B cell (primary cell): ENCODE measurements around the gene MAB21L3. TPM values are rescaled to one million over a fixed set of nuclear protein-coding genes. Genes with fewer than 3 reads are reported as not detected.

Experiments used
- ATAC-seq: fragments of 200-7000 bp; cut with Tn5 transposase; one replicate; pipeline ENCODE4 v1.10.0; 2021; ENCODE audit warnings: low read depth, mild to moderate bottlenecking, moderate number of reproducible peaks, moderate library complexity
- CTCF ChIA-PET: fragments of 350-600 bp; sonication (Branson Sonifier 250); formaldehyde crosslinking; loops from one replicate; lab custom pipeline; 2021; ENCODE audit warnings: antibody characterized with exemption, inconsistent platforms; lab: Charles Lee
- POLR2A ChIA-PET: fragments of 350-600 bp; sonication (Branson Sonifier 250); formaldehyde crosslinking; loops from one replicate; lab custom pipeline; 2021; ENCODE audit warnings: antibody characterized with exemption; lab: Charles Lee
- DNase-seq: peaks from one replicate; pipeline ENCODE4 v3.0.0; 2013
- H2AFZ ChIP-seq: 2 replicates; pipeline ENCODE4 v1.6.1; 2012; ENCODE audit warnings: mild to moderate bottlenecking, low read depth, low read length; ENCODE audit not compliant: insufficient read depth, poor library complexity, severe bottlenecking
- H3K27ac ChIP-seq, 2 donors: 1 replicate in 1 of 2; 2 replicates in 1 of 2; pipeline ENCODE4 v1.5.1; 2012 to 2013; ENCODE audit warnings: low read length in 2 of 2, mild to moderate bottlenecking in 2 of 2, moderate library complexity in 1 of 2
- H3K27me3 ChIP-seq, 4 experiments: fragments of 200-600 bp in 1 of 4; sonication (generic) in 1 of 4; replicated peaks in 1 of 4; 1 replicate in 2 of 4; 2 replicates in 2 of 4; pipeline versions ENCODE4 v1.6.1 to v1.7.0; 2013 to 2016; ENCODE audit warnings: low read length in 3 of 4, mild to moderate bottlenecking in 2 of 4, mixed read lengths in 1 of 4, moderate library complexity in 1 of 4; ENCODE audit not compliant: insufficient read depth in 4 of 4, control insufficient read depth in 3 of 4; ENCODE audit errors: control extremely low read depth in 1 of 4
- H3K36me3 ChIP-seq, 2 experiments: replicated peaks in 1 of 2; 1 replicate in 1 of 2; 2 replicates in 1 of 2; pipeline versions ENCODE4 v1.6.1 to v1.7.1; 2013; ENCODE audit warnings: low read length in 1 of 2; ENCODE audit not compliant: insufficient read depth in 2 of 2, control insufficient read depth in 1 of 2; ENCODE audit errors: control extremely low read depth in 1 of 2, extremely low read depth in 1 of 2
- H3K4me1 ChIP-seq, 2 donors: fragments of 200-600 bp in 1 of 2; sonication (generic) in 1 of 2; 1 replicate in 1 of 2; 2 replicates in 1 of 2; pipeline versions ENCODE4 v1.5.1 to v1.6.1; 2013 to 2017; ENCODE audit warnings: low read length in 2 of 2; ENCODE audit not compliant: control insufficient read depth in 2 of 2, insufficient read depth in 2 of 2
- H3K4me2 ChIP-seq: replicated peaks from 2 replicates; pipeline ENCODE3; 2012; ENCODE audit warnings: mild to moderate bottlenecking, low read depth, low read length; ENCODE audit not compliant: poor library complexity, severe bottlenecking
- H3K4me3 ChIP-seq, 5 experiments: fragments of 200-600 bp in 1 of 5; sonication (generic) in 1 of 5; 1 replicate in 3 of 5; 2 replicates in 2 of 5; pipeline versions ENCODE4 v1.5.1 to v1.7.0; 2011 to 2016; ENCODE audit warnings: low read length in 4 of 5, mild to moderate bottlenecking in 4 of 5, low read depth in 2 of 5, control low read depth in 1 of 5, moderate library complexity in 1 of 5; ENCODE audit not compliant: insufficient read depth in 1 of 5; ENCODE audit errors: control extremely low read depth in 1 of 5, extremely low read depth in 1 of 5
- H3K79me2 ChIP-seq: fragments of 200-600 bp; sonication (generic); one replicate; pipeline ENCODE4 v1.6.0; 2016; ENCODE audit warnings: low read length; ENCODE audit not compliant: control insufficient read depth, insufficient read depth
- H3K9ac ChIP-seq: fragments of 200-600 bp; sonication (generic); 2 replicates; pipeline ENCODE4 v1.6.1; 2017; ENCODE audit warnings: mild to moderate bottlenecking, low read length, moderate library complexity
- H3K9me3 ChIP-seq, 3 donors: one replicate each; pipeline versions ENCODE4 v1.6.1 to v1.7.1; 2013; ENCODE audit warnings: low read length in 2 of 3; ENCODE audit not compliant: control insufficient read depth in 2 of 3, insufficient read depth in 1 of 3; ENCODE audit errors: control extremely low read depth in 1 of 3
- H4K20me1 ChIP-seq: 2 replicates; pipeline ENCODE4 v1.6.0; 2012; ENCODE audit warnings: mild to moderate bottlenecking, low read length; ENCODE audit not compliant: insufficient read depth, control insufficient read depth, poor library complexity, severe bottlenecking
- H3K27ac Mint-ChIP-seq: one replicate; pipeline ENCODE4 v1.8.0; 2021; ENCODE audit warnings: mixed read lengths
- H3K27me3 Mint-ChIP-seq: one replicate; pipeline ENCODE4 v1.8.0; 2021; ENCODE audit warnings: mixed read lengths
- H3K4me1 Mint-ChIP-seq: one replicate; pipeline ENCODE4 v1.8.0; 2021; ENCODE audit warnings: mixed read lengths
- H3K4me3 Mint-ChIP-seq: one replicate; pipeline ENCODE4 v1.8.0; 2021; ENCODE audit warnings: mixed read lengths
- H3K9me3 Mint-ChIP-seq: one replicate; pipeline ENCODE4 v1.8.0; 2022; ENCODE audit warnings: mixed read lengths; ENCODE audit not compliant: insufficient read depth
- EZH2 ChIP-seq: IDR thresholded peaks from 2 replicates; pipeline ENCODE4 v1.6.1; 2012; ENCODE audit warnings: borderline replicate concordance, low read depth, mild to moderate bottlenecking, moderate library complexity, low read length; ENCODE audit not compliant: insufficient read depth, poor library complexity, severe bottlenecking
- WGBS: methylation state at CpG from one replicate; pipeline ENCODE4 v1.1.5; 2013; ENCODE audit warnings: missing lambda C conversion rate; ENCODE audit not compliant: insufficient coverage; 5-methylcytosine and 5-hydroxymethylcytosine counted together
- intact Hi-C: fragments of 100-400 bp; cut with micrococcal nuclease; formaldehyde crosslinking; loops from one replicate; pipeline ENCODE4 v1.10.0; 2022
- polyA plus RNA-seq: library from polyadenylated mRNA; depleted of rRNA; stranded (reverse); fragments of >200 nt; gene quantifications from 2 replicates; pipeline ENCODE4 v1.2.3, GENCODE V29; 2012
- total RNA-seq, 2 donors: library from RNA; stranded (reverse); fragments of 120-200 nt in 1 of 2; gene quantifications; 1 replicate in 1 of 2; 2 replicates in 1 of 2; pipeline versions ENCODE4 v1.2.3 to v1.2.4, GENCODE V29; 2013 to 2022
- TF ChIP-seq, protein P1 (sequence below): fragments of 200-600 bp; IDR thresholded peaks from one replicate; pipeline ENCODE4 v1.8.0; 2022; ENCODE audit warnings: antibody characterized with exemption, mild to moderate bottlenecking

Gene MAB21L3
- total and polyA plus RNA-seq, 2 donors (not counting 1 experiment from before 2014, with no cell fraction given), result not detected

DNA sequence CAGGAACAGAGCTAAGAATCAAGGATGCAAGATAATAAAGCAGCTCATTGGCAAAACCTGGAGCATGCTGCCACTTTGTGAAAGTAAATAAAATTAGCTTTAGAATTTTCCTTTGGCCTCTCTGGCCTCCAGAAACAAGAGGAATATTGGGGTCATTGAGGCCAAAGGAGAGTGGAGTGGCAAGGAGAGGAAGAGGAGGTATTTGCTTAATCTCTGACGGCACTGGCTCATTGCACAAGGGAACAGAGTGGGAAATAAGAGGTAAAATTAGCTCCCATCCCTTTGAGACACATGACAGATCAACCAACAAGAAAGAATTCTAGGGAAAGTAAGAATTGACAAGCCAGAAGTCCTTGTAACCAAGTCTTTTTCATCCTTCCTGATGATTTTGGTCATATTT is 48.4 kb downstream of the MAB21L3 start:
- Histone ChIP-seq H3K27ac (no peak overlapping the region), H3K4me2 (no peak overlapping the region), H3K36me3 (no peaks in the 10 kb centered on the region), H3K4me3 (no peak overlapping the region), H3K9me3 (peaks cover 0 to 9% (median 4%) of the 10 kb centered on the region in 3 donors), H3K4me1 (no peaks in the 10 kb centered on the region), H3K79me2 (no peaks in the 10 kb centered on the region), H3K27me3 (no peaks in the 10 kb centered on the region), H2AFZ (no peak overlapping the region), H3K9ac (no peak overlapping the region), H4K20me1 (no peaks in the 10 kb centered on the region)
- ChIA-PET POLR2A (no interaction called here), CTCF (interaction anchor here (1.2 to 2.1 kb wide), 2 partner anchors 11 to 340 kb away, joined by 3 to 7 read pairs; no protein-coding TSS in a partner anchor)
- intact Hi-C loops, result no loop called here
- peaks cover 7% of the 10 kb centered on the region for H3K27me3 Mint-ChIP-seq
- ATAC-seq, result no peak
- no peak for TF ChIP-seq EZH2
- TF ChIP-seq, protein P1, sequence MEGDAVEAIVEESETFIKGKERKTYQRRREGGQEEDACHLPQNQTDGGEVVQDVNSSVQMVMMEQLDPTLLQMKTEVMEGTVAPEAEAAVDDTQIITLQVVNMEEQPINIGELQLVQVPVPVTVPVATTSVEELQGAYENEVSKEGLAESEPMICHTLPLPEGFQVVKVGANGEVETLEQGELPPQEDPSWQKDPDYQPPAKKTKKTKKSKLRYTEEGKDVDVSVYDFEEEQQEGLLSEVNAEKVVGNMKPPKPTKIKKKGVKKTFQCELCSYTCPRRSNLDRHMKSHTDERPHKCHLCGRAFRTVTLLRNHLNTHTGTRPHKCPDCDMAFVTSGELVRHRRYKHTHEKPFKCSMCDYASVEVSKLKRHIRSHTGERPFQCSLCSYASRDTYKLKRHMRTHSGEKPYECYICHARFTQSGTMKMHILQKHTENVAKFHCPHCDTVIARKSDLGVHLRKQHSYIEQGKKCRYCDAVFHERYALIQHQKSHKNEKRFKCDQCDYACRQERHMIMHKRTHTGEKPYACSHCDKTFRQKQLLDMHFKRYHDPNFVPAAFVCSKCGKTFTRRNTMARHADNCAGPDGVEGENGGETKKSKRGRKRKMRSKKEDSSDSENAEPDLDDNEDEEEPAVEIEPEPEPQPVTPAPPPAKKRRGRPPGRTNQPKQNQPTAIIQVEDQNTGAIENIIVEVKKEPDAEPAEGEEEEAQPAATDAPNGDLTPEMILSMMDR, result no peak
- H3K9me3 Mint-ChIP-seq, result peaks cover 5% of the 10 kb centered on the region
- DNase-seq, result no peak
- H3K27ac Mint-ChIP-seq, result no peak overlapping the region
- H3K4me1 Mint-ChIP-seq, result no peaks in the 10 kb centered on the region
- no CpG with 5 or more reads among the region's 1 CpG for WGBS
- H3K4me3 Mint-ChIP-seq, result no peak overlapping the region

DNA sequence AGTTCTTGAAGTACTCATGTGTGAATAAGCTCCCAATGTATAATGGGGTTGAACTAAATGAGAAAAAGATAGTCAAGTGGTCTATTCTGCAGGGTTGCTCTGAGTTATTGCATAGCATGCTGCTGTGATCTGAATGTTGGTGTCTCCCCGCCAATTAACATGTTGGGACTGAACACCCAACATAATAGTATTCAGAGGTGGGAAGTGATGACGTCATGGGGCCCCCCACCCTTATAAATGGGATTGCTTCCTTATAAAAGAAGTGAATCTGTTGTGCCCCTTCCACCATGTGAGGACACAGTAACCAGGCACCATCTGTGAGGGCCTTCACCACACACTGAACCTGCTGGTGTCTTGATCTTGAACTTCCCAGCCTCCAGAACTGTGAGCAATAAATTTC is 50.2 kb downstream of the MAB21L3 start:
- Histone ChIP-seq H3K9ac (no peak overlapping the region), H3K4me1 (no peaks in the 10 kb centered on the region), H3K27ac (no peak overlapping the region), H4K20me1 (no peaks in the 10 kb centered on the region), H3K79me2 (no peaks in the 10 kb centered on the region), H3K4me2 (no peak overlapping the region), H3K36me3 (no peaks in the 10 kb centered on the region), H3K27me3 (no peaks in the 10 kb centered on the region), H2AFZ (no peak overlapping the region), H3K9me3 (peaks cover 0 to 9% (median 4%) of the 10 kb centered on the region in 3 donors), H3K4me3 (no peak overlapping the region)
- WGBS, result no CpG with 5 or more reads among the region's 2 CpGs
- ATAC-seq, result no peak
- Mint-ChIP-seq H3K4me3 (no peak overlapping the region), H3K4me1 (no peaks in the 10 kb centered on the region), H3K27me3 (peaks cover 7% of the 10 kb centered on the region), H3K9me3 (peaks cover 5% of the 10 kb centered on the region), H3K27ac (no peak overlapping the region)
- TF ChIP-seq EZH2, result no peak
- TF ChIP-seq, protein P1, result no peak
- ChIA-PET POLR2A (no interaction called here), CTCF (interaction anchor here (1.5 kb wide), 1 partner anchor 323 kb away, joined by 3 read pairs; no protein-coding TSS in a partner anchor)
- intact Hi-C loops, result no loop called here
- no peak for DNase-seq
